ENCODE measurements around the gene TMEM181.

Gene TMEM181

DNA sequence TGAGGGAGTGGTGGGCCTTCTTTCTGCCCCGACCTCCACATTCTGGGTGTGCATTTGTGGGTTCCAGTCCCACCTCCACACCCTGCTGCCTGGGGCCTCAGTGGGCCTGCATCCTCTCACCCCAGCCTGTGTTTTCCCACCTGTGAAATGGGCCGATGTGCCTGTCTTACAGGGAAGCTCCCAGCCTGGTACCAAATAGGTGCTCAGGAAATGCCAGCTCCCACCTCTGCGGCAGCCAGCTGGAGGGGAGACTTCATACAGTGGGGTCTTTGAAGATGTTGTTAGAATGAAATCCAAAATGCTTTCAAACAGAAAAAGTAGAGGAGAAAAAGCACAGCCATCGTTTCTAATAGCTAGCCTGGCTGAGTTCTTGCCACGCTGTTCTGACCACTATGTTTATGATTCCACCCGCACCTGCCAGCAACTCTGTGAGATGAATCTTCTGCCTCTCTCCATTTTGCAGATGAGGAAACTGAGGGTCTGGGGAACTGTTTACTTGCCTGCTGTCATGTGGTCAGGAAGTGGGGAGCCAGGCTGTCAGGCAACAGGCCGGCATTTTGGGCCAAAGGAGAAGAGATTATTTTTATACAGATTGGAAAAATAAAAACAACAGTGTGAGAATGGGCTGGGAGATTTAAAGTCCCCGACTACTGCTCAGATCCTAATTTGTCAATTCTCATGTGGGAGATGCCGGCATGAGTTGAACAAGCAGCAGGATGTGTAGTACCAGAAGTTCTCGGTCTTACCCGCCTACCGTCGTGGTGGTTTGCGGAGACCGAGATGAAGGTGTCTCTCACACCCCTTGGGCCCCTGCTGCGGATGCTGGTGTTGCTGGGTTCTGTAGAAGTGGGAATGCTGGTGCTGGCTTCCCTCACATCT lies 4.6 kb downstream of the TMEM181 start:
- no peaks in the 10 kb centered on the region for H3K36me3 ChIP-seq (replicated peaks; ENCODE audit: insufficient read depth, low read length)
- H4K20me1 ChIP-seq (ENCODE audit: insufficient read depth, low read length) = no peaks in the 10 kb centered on the region
- no peaks in the 10 kb centered on the region for H3K9me2 ChIP-seq (replicated peaks; ENCODE audit: insufficient read depth, low read length)
- no peak for DNase-seq
- peaks cover 7% of the 10 kb centered on the region for H3K79me2 ChIP-seq (ENCODE audit: low read length)
- H3K9me3 ChIP-seq (replicated peaks; ENCODE audit: insufficient read depth, low read length) = no peaks in the 10 kb centered on the region
- H3K27me3 ChIP-seq (replicated peaks; ENCODE audit: insufficient read depth, low read length) = no peaks in the 10 kb centered on the region
- H3K27ac ChIP-seq (ENCODE audit: low read length) = no peak overlapping the region
- TF ChIP-seq EZH2phosphoT487 (IDR thresholded peaks at IDR 0.05; ENCODE audit: low read length) (no peak), EZH2 (optimal IDR thresholded peaks at IDR 0.05; ENCODE audit: low read depth, low read length) (no peak)
- TF ChIP-seq, protein P1, sequence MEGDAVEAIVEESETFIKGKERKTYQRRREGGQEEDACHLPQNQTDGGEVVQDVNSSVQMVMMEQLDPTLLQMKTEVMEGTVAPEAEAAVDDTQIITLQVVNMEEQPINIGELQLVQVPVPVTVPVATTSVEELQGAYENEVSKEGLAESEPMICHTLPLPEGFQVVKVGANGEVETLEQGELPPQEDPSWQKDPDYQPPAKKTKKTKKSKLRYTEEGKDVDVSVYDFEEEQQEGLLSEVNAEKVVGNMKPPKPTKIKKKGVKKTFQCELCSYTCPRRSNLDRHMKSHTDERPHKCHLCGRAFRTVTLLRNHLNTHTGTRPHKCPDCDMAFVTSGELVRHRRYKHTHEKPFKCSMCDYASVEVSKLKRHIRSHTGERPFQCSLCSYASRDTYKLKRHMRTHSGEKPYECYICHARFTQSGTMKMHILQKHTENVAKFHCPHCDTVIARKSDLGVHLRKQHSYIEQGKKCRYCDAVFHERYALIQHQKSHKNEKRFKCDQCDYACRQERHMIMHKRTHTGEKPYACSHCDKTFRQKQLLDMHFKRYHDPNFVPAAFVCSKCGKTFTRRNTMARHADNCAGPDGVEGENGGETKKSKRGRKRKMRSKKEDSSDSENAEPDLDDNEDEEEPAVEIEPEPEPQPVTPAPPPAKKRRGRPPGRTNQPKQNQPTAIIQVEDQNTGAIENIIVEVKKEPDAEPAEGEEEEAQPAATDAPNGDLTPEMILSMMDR (IDR thresholded peaks at IDR 0.05; ENCODE audit: low read length) = no peak
- H3K4me1 ChIP-seq (ENCODE audit: low read length) = no peaks in the 10 kb centered on the region
- no peak overlapping the region for H2AFZ ChIP-seq (ENCODE audit: low read length)
- H3F3A ChIP-seq (ENCODE audit: insufficient read depth, low read length) = no peaks in the 10 kb centered on the region
- no peak overlapping the region for H3K4me2 ChIP-seq (ENCODE audit: low read depth, low read length)
- H3K9ac ChIP-seq (ENCODE audit: low read length) = no peak overlapping the region
- no peak overlapping the region for H3K4me3 ChIP-seq (ENCODE audit: low read length)

DNA sequence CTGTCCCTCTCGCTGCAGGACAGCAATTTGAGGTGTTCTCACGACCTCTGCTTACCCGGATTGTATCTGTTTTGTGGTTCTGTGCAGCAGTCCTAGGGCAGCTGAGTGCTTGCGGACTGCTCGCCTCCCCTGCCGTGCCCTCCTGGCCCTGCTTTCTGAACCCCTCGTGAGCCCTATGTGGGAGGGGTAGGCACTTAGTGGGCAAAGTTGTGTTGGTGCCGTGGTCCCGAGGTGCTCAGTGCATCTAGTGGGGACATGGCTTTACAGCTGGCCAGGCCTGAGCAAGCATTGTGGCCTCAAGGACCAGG lies 5.2 kb downstream of the TMEM181 start:
- Histone ChIP-seq H3K9ac (ENCODE audit: low read length) (no peak overlapping the region), H2AFZ (ENCODE audit: low read length) (no peak overlapping the region), H3K27me3 (replicated peaks; ENCODE audit: insufficient read depth, low read length) (no peaks in the 10 kb centered on the region), H3K36me3 (replicated peaks; ENCODE audit: insufficient read depth, low read length) (no peaks in the 10 kb centered on the region), H3K4me1 (ENCODE audit: low read length) (no peaks in the 10 kb centered on the region), H3K9me3 (replicated peaks; ENCODE audit: insufficient read depth, low read length) (no peaks in the 10 kb centered on the region), H3F3A (ENCODE audit: insufficient read depth, low read length) (no peaks in the 10 kb centered on the region), H4K20me1 (ENCODE audit: insufficient read depth, low read length) (no peaks in the 10 kb centered on the region), H3K9me2 (replicated peaks; ENCODE audit: insufficient read depth, low read length) (no peaks in the 10 kb centered on the region), H3K27ac (ENCODE audit: low read length) (no peak overlapping the region), H3K4me3 (ENCODE audit: low read length) (no peak overlapping the region), H3K79me2 (ENCODE audit: low read length) (peaks cover 7% of the 10 kb centered on the region), H3K4me2 (ENCODE audit: low read depth, low read length) (no peak overlapping the region)
- TF ChIP-seq EZH2phosphoT487 (IDR thresholded peaks at IDR 0.05; ENCODE audit: low read length) = no peak
- TF ChIP-seq EZH2 (optimal IDR thresholded peaks at IDR 0.05; ENCODE audit: low read depth, low read length) = no peak
- DNase-seq = no peak

DNA sequence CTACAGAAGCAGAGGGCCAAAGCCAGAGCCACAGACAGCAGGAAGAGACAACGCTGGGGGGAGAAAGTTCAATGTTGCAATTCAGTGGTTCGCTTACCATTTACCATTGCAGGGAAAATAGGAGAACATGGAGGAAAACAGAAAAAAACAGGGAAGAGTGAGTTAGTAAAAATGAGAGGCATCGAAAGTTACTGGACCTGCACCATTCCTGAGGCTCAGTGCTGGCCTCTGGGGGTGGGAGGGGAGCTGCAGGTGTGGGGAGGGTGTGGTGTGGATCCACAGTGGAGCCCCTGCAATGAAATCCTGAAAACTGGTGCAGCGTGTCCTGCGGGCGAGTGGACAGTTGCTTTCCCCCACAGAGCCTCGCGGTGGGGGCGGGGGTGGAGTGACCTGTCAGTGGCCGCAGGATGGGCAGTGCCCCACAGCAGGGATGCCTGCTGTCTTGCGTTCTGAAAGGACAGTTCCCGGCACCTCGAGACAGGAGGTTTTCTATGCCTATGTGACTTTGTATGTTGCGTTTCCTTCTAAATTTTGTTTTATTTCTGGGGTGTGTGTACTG lies 5.7 kb downstream of the TMEM181 start:
- Histone ChIP-seq H3K4me2 (ENCODE audit: low read depth, low read length) (no peak overlapping the region), H2AFZ (ENCODE audit: low read length) (no peak overlapping the region), H3K9me3 (replicated peaks; ENCODE audit: insufficient read depth, low read length) (no peaks in the 10 kb centered on the region), H3F3A (ENCODE audit: insufficient read depth, low read length) (no peaks in the 10 kb centered on the region), H3K9ac (ENCODE audit: low read length) (no peak overlapping the region), H3K4me1 (ENCODE audit: low read length) (no peaks in the 10 kb centered on the region), H3K27ac (ENCODE audit: low read length) (no peak overlapping the region), H3K27me3 (replicated peaks; ENCODE audit: insufficient read depth, low read length) (no peaks in the 10 kb centered on the region), H3K4me3 (ENCODE audit: low read length) (no peak overlapping the region), H3K9me2 (replicated peaks; ENCODE audit: insufficient read depth, low read length) (no peaks in the 10 kb centered on the region), H3K36me3 (replicated peaks; ENCODE audit: insufficient read depth, low read length) (no peaks in the 10 kb centered on the region), H4K20me1 (ENCODE audit: insufficient read depth, low read length) (no peaks in the 10 kb centered on the region), H3K79me2 (ENCODE audit: low read length) (peaks cover 7% of the 10 kb centered on the region)
- no peak for DNase-seq
- TF ChIP-seq, protein P1 (IDR thresholded peaks at IDR 0.05; ENCODE audit: low read length) = no peak
- no peak for TF ChIP-seq EZH2 (optimal IDR thresholded peaks at IDR 0.05; ENCODE audit: low read depth, low read length)

All from MM.1S (cell line).